ENCODE results near the gene LSM2.
"Not testable (repeated sequence)": the region's sequence is repeated elsewhere in the genome, so short reads cannot be mapped to it uniquely, and the experiment has no call there.

Gene LSM2

GRCh38 chr6:31815025-31815838 is 8.5 kb upstream of the LSM2 start, which contains the start of the genes HSPA1A and HSPA1L:
TSS of gene HSPA1A (plus strand) at chr6:31815543. CDS start at chr6:31815757, 214 bp downstream.
TSS of gene HSPA1L (minus strand) at chr6:31815283. CDS start at chr6:31811972, 3,311 bp downstream.
- no peak for TF ChIP-seq CTCF (IDR thresholded peaks at IDR 0.05; ENCODE audit: control insufficient read depth, extremely low read depth, insufficient read depth)
- H3K4me3 ChIP-seq (ENCODE audit: low read depth, low read length) = no peak within 1 kb of the TSS
- DNase-seq (ENCODE audit: low read depth) = no peak

GRCh38 chr6:31814677-31815024 is 7.9 kb upstream of the LSM2 start:
- TF ChIP-seq CTCF (IDR thresholded peaks at IDR 0.05; ENCODE audit: control insufficient read depth, extremely low read depth, insufficient read depth) = no peak
- no peak for DNase-seq (ENCODE audit: low read depth)
- H3K4me3 ChIP-seq (ENCODE audit: low read depth, low read length) = no peak overlapping the region

- no peak for DNase-seq (ENCODE audit: low read depth)
- no peak overlapping the region for H3K4me3 ChIP-seq (ENCODE audit: low read depth, low read length)
- TF ChIP-seq CTCF (IDR thresholded peaks at IDR 0.05; ENCODE audit: control insufficient read depth, extremely low read depth, insufficient read depth) = no peak
Measured at GRCh38 chr6:31813465-31813849, 6.7 kb upstream of the LSM2 start.

- DNase-seq (ENCODE audit: low read depth) = no peak
- no peak for TF ChIP-seq CTCF (IDR thresholded peaks at IDR 0.05; ENCODE audit: control insufficient read depth, extremely low read depth, insufficient read depth)
Measured at GRCh38 chr6:31811645-31812044, 4.9 kb upstream of the LSM2 start.

GRCh38 chr6:31808599-31808998 is 1.8 kb upstream of the LSM2 start:
- not testable (repeated sequence) for DNase-seq (ENCODE audit: low read depth); H3K4me3 ChIP-seq (ENCODE audit: low read depth, low read length)

More at GRCh38 chr6:31811645-31812044, 4.9 kb upstream of the LSM2 start:
- H3K4me3 ChIP-seq (ENCODE audit: low read depth, low read length) = no peak overlapping the region

- TF ChIP-seq CTCF (IDR thresholded peaks at IDR 0.05; ENCODE audit: control insufficient read depth, extremely low read depth, insufficient read depth) = no peak
- no peak for DNase-seq (ENCODE audit: low read depth)
- peak overlapping the region; percentile 76 for H3K4me3 ChIP-seq (ENCODE audit: low read depth, low read length)
Measured at GRCh38 chr6:31805939-31806469, 762 bp downstream of the LSM2 start.

GRCh38 chr6:31801031-31801927 is 5.5 kb downstream of the LSM2 start:
- DNase-seq (ENCODE audit: low read depth); H3K4me3 ChIP-seq (ENCODE audit: low read depth, low read length): not testable (repeated sequence)

All from LNCaP clone FGC (cell line).